K562 (cell line): ENCODE measurements around the gene TTLL4.

Experiments
- CHD2 ChIP-seq: IDR thresholded peaks from 2 replicates; pipeline ENCODE4 v1.6.1; 2011; ENCODE audit warnings: low read depth, low read length
- EHMT2 ChIP-seq: fragments of 450-650 bp; IDR thresholded peaks from 2 replicates; pipeline ENCODE4 v1.6.1; 2018; ENCODE audit warnings: antibody characterized with exemption
- NR2C1 ChIP-seq, 2 experiments: fragments of 450-650 bp; IDR thresholded peaks; 2 replicates each; pipeline ENCODE4 v1.6.1; 2017; ENCODE audit warnings: mild to moderate bottlenecking in 2 of 2, antibody characterized with exemption in 1 of 2, inconsistent platforms in 1 of 2, missing compliant biosample characterization in 1 of 2, missing genetic modification characterization in 1 of 2
- NR2C2 ChIP-seq, 2 experiments: fragments of 200-800 bp in 1 of 2; sonication (Bioruptor generic) in 1 of 2; sonication (generic) in 1 of 2; formaldehyde crosslinking in 1 of 2; IDR thresholded peaks; 2 replicates each; pipeline versions ENCODE4 v1.6.1 to v1.8.0; 2016 to 2022; ENCODE audit warnings: mild to moderate bottlenecking in 1 of 2, missing compliant biosample characterization in 1 of 2, missing genetic modification characterization in 1 of 2, missing genetic modification reagents in 1 of 2
- POLR2A ChIP-seq: fragments of 450-650 bp; conservative IDR thresholded peaks from 2 replicates; pipeline ENCODE4 v1.6.1; 2016
- SRF ChIP-seq, 2 experiments: fragments of 250-450, 450-650 bp in 1 of 2; sonication (Bioruptor Pico) in 1 of 2; sonication (generic) in 1 of 2; formaldehyde crosslinking; IDR thresholded peaks; 2 replicates each; pipeline versions ENCODE4 v1.5.0 to v1.5.1; 2020 to 2022; ENCODE audit warnings: mild to moderate bottlenecking in 1 of 2, missing genetic modification reagents in 1 of 2
- YY1 ChIP-seq, 3 experiments: IDR thresholded peaks; 2 replicates each; pipeline ENCODE4 v1.6.1; 2011; ENCODE audit warnings: low read length in 2 of 3, mild to moderate bottlenecking in 2 of 3, moderate library complexity in 2 of 3, borderline replicate concordance in 1 of 3, control low read depth in 1 of 3, low read depth in 1 of 3; ENCODE audit not compliant: insufficient read depth in 3 of 3, insufficient replicate concordance in 2 of 3, control insufficient read depth in 1 of 3, insufficient read length in 1 of 3; ENCODE audit errors: extremely low read depth in 1 of 3
- ZFP36 ChIP-seq: fragments of 150-350 bp; IDR thresholded peaks from 2 replicates; pipeline ENCODE4 v1.6.1; 2018; ENCODE audit warnings: low read length, low read depth; ENCODE audit not compliant: partially characterized antibody
- ZKSCAN1 ChIP-seq: fragments of 150-350 bp; IDR thresholded peaks from 2 replicates; pipeline ENCODE4 v1.6.1; 2016; ENCODE audit warnings: low read depth, low read length
- ZNF311 ChIP-seq: fragments of 250-450 bp; sonication (Bioruptor Pico); IDR thresholded peaks from 2 replicates; pipeline ENCODE4 v1.4.0; 2020; ENCODE audit warnings: mild to moderate bottlenecking, moderate library complexity

DNA sequence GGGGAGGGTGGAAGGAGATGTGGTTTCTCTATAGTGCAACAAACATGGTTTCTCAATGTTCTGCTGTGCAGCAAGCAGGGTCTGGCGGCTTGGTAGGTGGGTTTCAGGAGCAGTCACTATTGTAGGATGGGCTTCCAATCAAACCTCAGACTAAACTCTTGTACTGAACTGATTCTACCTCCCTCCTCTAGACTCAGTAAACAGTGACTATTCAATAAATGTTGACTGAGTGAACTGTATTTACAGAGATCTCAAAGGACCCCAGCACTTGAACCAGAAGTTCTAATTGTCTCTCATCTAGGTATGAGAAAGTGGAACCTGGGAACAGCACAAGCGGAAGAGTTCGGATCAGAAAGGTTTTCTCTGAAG lies 44.5 kb downstream of the TTLL4 start:
- TF ChIP-seq POLR2A = no peak
- TF ChIP-seq EHMT2 = no peak
- no peak for TF ChIP-seq ZNF311 (CRISPR knock-in tag)
- no peak for TF ChIP-seq SRF (CRISPR knock-in tag; IDR thresholded peaks at IDR 0.05)
- TF ChIP-seq ZFP36 = no peak
- no peak for TF ChIP-seq NR2C1 (IDR thresholded peaks at IDR 0.05)
- TF ChIP-seq NR2C1 (tag; IDR thresholded peaks at IDR 0.05) = no peak
- no peak for TF ChIP-seq YY1 (IDR thresholded peaks at IDR 0.05; ENCODE audit: borderline replicate concordance in 1 of 3, control insufficient read depth in 1 of 3, extremely low read depth in 1 of 3, insufficient read depth in 3 of 3, insufficient read length in 1 of 3, insufficient replicate concordance in 2 of 3, low read depth in 1 of 3, low read length in 2 of 3)
- TF ChIP-seq NR2C2 (CRISPR knock-in tag; IDR thresholded peaks at IDR 0.05) = no peak
- TF ChIP-seq NR2C2 (tag; IDR thresholded peaks at IDR 0.05) = no peak
- no peak for TF ChIP-seq CHD2
- no peak for TF ChIP-seq ZKSCAN1
